ENCODE data around the gene ERF.

The ERF gene

DNA sequence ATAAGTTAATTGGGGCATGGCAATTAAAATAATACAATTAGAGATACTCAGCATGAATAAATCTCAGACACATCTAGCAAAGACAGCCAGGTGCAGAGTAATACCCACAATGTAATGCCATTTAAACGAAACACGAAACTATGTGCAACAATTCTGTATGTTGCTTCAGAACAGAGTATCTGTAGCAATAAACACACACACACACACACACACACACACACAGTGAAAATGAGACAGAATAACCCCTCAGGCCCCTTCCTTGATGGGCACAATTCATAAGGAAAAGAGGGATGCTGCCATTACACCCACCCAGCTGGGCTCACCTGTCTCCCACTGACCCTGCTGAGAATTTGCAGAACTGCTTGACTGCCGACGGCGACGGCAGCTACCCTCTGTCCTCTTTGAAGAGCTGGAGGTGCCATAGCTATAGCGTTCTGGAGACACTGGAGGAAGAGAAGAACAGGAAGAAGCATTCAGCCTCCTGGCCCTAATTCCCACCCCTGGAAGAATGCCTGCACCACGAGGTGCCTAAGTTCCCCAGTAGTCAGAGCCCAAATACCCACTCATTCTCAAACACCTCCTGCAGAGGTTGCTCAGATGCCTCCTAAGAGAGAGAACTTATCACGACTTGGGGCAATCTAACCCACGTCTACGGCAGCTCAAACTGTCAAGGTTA is 40.0 kb downstream of the ERF start:
- no peak for DNase-seq (ENCODE audit: low read depth in 2 of 2)

GRCh38 chr19:42212886-42213285 is 42.0 kb downstream of the ERF start:
- DNase-seq (ENCODE audit: low read depth in 2 of 2), result no peak

DNA sequence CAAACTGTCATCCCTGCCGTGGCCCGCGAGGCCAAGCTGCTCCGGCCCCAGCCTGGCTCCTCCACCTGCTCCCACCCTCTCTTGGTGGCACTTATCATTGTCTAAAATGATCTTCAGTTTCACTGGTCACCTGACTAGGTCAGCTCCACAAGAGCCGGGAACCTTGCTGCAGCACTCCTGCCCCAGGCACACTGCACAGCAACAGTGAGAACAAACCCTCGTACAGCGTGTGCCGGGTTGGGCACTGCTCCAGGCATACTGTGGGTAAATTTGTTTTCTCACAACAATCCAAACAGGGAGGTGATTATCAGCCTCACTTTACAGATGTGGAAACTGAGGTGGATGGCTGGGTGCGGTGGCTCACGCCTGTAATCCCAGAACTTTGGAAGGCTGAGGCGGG is 46.3 kb downstream of the ERF start:
- DNase-seq (ENCODE audit: low read depth in 2 of 2), result no peak

DNA sequence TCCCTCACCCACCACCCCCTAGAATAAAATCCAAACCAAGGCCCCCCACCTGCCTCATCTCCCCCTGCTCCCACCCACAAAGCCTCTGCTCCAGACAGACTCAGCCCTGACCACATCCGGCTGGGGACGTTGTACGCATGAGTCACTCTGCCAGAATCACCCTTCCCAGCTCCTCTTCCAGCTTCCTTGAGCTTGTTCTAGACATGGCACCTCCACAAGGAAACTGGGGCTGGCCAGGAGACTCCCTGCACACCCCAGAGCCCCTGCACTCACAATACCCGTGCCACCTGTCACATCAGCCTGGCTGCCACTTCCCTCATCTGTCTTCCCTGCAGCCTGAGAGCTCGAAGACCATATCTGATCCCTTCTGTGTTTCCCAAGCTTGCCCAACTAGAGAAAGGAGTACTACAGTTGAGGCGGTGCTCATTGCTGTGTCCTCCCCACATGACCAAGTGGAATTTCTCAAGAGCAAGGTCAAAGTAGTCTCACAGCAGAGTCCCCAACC is 47.1 kb downstream of the ERF start:
- DNase-seq (ENCODE audit: low read depth in 2 of 2), result no peak

- DNase-seq (ENCODE audit: low read depth in 2 of 2), result no peak
Measured at GRCh38 chr19:42206871-42207755, 47.8 kb downstream of the ERF start.

DNA sequence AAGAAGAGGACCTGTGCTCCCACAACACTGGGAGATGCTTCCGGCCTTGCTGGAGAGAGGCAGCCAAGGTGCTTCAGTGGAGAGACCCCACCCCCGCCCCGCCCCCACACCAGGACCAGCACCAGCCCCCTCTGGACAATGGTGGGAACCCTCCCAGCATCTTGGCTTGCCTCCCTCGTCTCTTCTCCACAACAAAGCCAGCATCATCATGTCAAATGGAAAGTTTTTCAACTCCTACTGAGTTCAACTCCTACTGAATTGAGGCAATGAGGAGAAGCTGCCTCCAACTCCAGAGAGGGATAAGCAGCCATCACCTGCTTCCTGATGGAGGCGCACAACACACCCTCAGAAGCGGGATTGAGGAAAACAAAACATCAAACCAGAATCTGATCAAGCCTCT is 50.3 kb downstream of the ERF start:
- DNase-seq (ENCODE audit: low read depth in 2 of 2), result no peak

DNA sequence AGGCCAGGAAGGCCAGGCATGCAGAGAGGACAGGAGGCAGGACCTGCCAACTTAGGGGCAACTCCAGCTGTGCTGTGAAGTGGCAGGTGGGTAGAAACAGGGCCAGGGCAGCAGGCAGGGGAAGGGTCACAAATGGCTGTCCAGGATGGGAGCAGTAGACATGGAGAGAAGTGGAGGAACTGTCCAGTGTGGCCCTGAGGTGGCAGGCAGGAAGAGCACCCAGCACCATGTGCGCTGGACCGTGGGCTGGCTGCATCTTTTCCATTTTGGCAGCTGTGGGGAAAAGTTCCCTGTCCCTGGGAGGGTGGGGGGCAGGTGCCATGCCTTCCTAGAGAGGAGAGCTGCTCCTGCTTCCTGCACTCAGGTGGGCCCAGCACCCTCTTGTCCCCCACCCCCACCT is 51.2 kb downstream of the ERF start:
- no peak for DNase-seq (ENCODE audit: low read depth in 2 of 2)

DNA sequence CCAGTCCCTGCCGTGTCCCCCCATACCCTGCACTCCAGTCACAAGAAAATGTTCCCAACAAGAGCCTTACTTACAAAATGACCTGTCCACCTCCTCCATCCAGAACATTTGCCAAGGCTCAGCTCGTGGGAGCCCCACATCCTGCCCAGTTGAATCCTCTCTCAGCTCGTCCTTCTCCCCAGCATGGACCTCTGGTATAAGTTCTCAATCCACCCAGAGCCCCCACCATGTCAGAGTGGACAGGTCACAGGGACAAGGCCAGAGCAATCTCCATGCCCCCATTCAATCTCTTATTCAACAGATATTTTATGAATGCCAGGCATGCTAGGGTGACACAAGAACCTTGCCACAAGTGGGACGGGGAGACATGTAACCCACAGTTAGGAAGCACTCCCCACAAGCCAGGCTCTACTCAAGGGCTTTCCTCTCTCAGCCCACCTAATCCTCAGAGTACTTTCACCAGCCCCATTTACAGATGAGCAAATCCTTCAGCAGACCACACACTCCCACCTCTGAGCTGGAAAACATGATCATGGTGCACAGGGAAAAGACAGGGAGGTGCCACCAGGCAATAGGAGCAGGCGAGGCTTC is 52.5 kb downstream of the ERF start:
- no peak for DNase-seq (ENCODE audit: low read depth in 2 of 2)

DNA sequence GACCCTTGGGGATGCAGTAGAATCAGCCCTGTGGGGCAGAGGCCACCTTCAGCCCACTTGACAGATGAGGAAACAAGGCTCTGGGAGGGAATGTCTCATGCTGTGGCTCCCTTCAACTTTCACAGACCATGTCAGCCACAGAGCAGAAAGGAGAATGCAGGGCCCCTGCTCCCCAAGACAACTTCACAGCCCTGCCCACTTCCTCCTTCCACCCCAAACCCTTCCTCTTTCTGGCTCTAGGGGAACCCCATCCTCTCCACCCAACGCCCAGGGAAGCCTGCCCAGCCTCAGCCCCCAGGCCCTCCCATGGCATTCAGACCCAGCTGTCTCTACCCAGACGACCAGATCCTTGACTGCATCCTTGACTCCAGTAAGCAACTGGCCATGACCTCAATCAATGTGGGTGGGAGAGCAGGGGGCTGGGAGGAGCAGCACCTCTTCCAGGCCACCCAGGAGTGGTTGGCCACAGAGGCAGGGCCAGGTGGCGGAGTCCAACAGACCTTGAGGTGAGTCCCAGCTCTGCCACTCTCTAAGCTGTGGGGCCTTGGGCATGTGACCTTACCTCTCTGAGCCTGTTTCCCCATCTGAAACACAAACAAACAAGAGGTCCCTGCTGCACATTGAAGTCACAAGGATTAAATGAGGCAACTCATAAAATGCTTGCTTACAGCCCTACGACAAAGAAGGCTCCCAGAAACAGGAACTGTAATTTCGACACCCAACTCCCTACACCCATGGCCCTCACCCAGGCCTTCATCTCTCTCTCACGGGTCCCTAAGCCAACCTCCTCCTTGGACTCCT is 53.2 kb downstream of the ERF start:
- DNase-seq (ENCODE audit: low read depth in 2 of 2), result peak in 1 of 2 experiments; percentile 35

- DNase-seq (ENCODE audit: low read depth in 2 of 2), result no peak
Measured at GRCh38 chr19:42200116-42200715, 54.7 kb downstream of the ERF start.

GRCh38 chr19:42199440-42200115 is 55.4 kb downstream of the ERF start:
- DNase-seq (ENCODE audit: low read depth in 2 of 2), result peak in 1 of 2 experiments; percentile 53

GRCh38 chr19:42198676-42199439 is 56.1 kb downstream of the ERF start:
- DNase-seq (ENCODE audit: low read depth in 2 of 2), result peak in 1 of 2 experiments; percentile 41
